ENCODE data around the gene LYST. TPM values are rescaled to one million over a fixed set of nuclear protein-coding genes. Genes with fewer than 3 reads are reported as not detected.

Gene LYST
- total and polyA plus RNA-seq, 2 of the 8 experiments (the other 6 are each of a cell fraction or from before 2014, with no cell fraction given) = 0.29 to 0.58 TPM

GRCh38 chr1:235866205-235866912 lies at the start of gene LYST (continued):
- TF ChIP-seq CHD7 (IDR thresholded peaks at IDR 0.05; ENCODE audit: insufficient replicate concordance, low read length) (no peak), KDM1A (IDR thresholded peaks at IDR 0.05; ENCODE audit: borderline replicate concordance, low read length) (no peak), HDAC2 (IDR thresholded peaks at IDR 0.05; ENCODE audit: borderline replicate concordance in 1 of 2, low read depth in 2 of 2, low read length in 2 of 2) (peak; percentile 19 to 95; a peak in 1 of 4 replicates), TEAD4 (IDR thresholded peaks at IDR 0.05; ENCODE audit: low read depth, low read length) (no peak), EZH2 (IDR thresholded peaks at IDR 0.05; ENCODE audit: low read depth, low read length, severe bottlenecking) (peak; percentile 22), ASH2L (IDR thresholded peaks at IDR 0.05; ENCODE audit: low read length) (peak; percentile 71), CBX5 (IDR thresholded peaks at IDR 0.05; ENCODE audit: low read depth, low read length) (no peak), NRF1 (IDR thresholded peaks at IDR 0.05; ENCODE audit: low read depth, low read length) (no peak), TAF7 (optimal IDR thresholded peaks at IDR 0.05; ENCODE audit: borderline replicate concordance, low read depth, low read length) (no peak), SIRT6 (IDR thresholded peaks at IDR 0.05; ENCODE audit: low read length) (no peak), SP1 (IDR thresholded peaks at IDR 0.05; ENCODE audit: low read depth, low read length) (no peak)

Data from H1 (cell line).